ENCODE measurements around the gene A4GALT. TPM values are rescaled to one million over a fixed set of nuclear protein-coding genes. Genes with fewer than 3 reads are reported as not detected.

A4GALT gene
- total and polyA plus RNA-seq, 10 of the 15 experiments (the other 5 are each of a cell fraction or from before 2014, with no cell fraction given) = 0.04 to 3.9 (median 2.3) TPM; not detected in 1

GRCh38 chr22:42752912-42753311, 32.2 kb upstream of the A4GALT start:
- CTCF ChIA-PET = interaction anchor here (0.6 to 1.8 kb wide), 5 partner anchors 12 to 90 kb away, joined by 3 to 7 read pairs (median 3); no protein-coding TSS in a partner anchor
- DNase-seq (ENCODE audit: low read depth, low spot score) = peak; percentile 27
- Histone ChIP-seq H3K4me2 (ENCODE audit: control insufficient read depth, insufficient read depth) (peak overlapping the region; percentile 63), H3K27me3 (replicated peaks in 1 of 2; ENCODE audit: control insufficient read depth in 2 of 2, insufficient read depth in 2 of 2, low read length in 1 of 2) (no peaks in the 10 kb centered on the region), H3K27ac (ENCODE audit: control insufficient read depth, insufficient read depth) (peak overlapping the region; percentile 61), H2AFZ (ENCODE audit: control insufficient read depth, low read depth, low read length) (no peak overlapping the region; the same call in 1 of the 2 replicates), H3K9ac (ENCODE audit: control insufficient read depth, insufficient read depth, low read length) (no peak overlapping the region), H3K79me2 (ENCODE audit: control insufficient read depth, insufficient read depth, low read length) (no peaks in the 10 kb centered on the region), H3K4me1 (ENCODE audit: control insufficient read depth, insufficient read depth, low read length) (peaks cover 22% of the 10 kb centered on the region), H3K36me3 (ENCODE audit: control insufficient read depth in 2 of 2, insufficient read depth in 2 of 2, low read length in 1 of 2) (no peaks in the 10 kb centered on the region), H3K9me3 (replicated peaks; ENCODE audit: control insufficient read depth, insufficient read depth, low read length) (no peaks in the 10 kb centered on the region), H4K20me1 (ENCODE audit: control insufficient read depth, insufficient read depth) (no peaks in the 10 kb centered on the region), H3K4me3 (no peak overlapping the region)
- intact Hi-C loops (cut with micrococcal nuclease; ENCODE audit: unreplicated experiment) (no loop called here), in situ Hi-C loops (cut with MboI) (no loop called here)
- no TSS peak for BruUV-seq (replicated peaks)
- peak; percentile 44 for FAIRE-seq
- POLR2A ChIA-PET = interaction anchor here (0.6 to 4.5 kb wide), 7 partner anchors 8 to 227 kb away, joined by 3 to 26 read pairs (median 6); no protein-coding TSS in a partner anchor
- RAD21 ChIA-PET (ENCODE audit: unreplicated experiment) = interaction anchor here (0.9 to 2.8 kb wide), 9 partner anchors 12 to 1135 kb away, joined by 3 to 24 read pairs (median 4); no protein-coding TSS in a partner anchor
- peak; percentile 80 for ATAC-seq
- WGBS (ENCODE audit: insufficient coverage, insufficient replicate concordance, low lambda C conversion rate, missing lambda C conversion rate) = 5% methylated on average over 7 of the region's 7 CpGs
- SMC1A ChIA-PET (ENCODE audit: uncharacterized antibody, unreplicated experiment) = interaction anchor here (0.6 to 2.4 kb wide), 9 partner anchors 12 to 109 kb away, joined by 3 to 13 read pairs (median 5); no protein-coding TSS in a partner anchor
- TF ChIP-seq ZNF217 (IDR thresholded peaks at IDR 0.05) (no peak), CHD2 (IDR thresholded peaks at IDR 0.05; ENCODE audit: borderline replicate concordance, low read depth, low read length) (no peak), FOXM1 (IDR thresholded peaks at IDR 0.05; ENCODE audit: low read depth, low read length) (no peak), NFIC (IDR thresholded peaks at IDR 0.05; ENCODE audit: low read depth, low read length) (no peak), USF1 (IDR thresholded peaks at IDR 0.05; ENCODE audit: borderline replicate concordance, extremely low read length, insufficient read depth, low read depth, low read length) (no peak), NFXL1 (IDR thresholded peaks at IDR 0.05; ENCODE audit: borderline replicate concordance) (no peak), RELB (IDR thresholded peaks at IDR 0.05; ENCODE audit: low read depth) (peak; percentile 81), GATAD2B (conservative IDR thresholded peaks at IDR 0.05; ENCODE audit: low read depth) (no peak), RAD51 (IDR thresholded peaks at IDR 0.05) (no peak), GABPA (IDR thresholded peaks at IDR 0.05; ENCODE audit: low read depth) (no peak), NR2C1 (IDR thresholded peaks at IDR 0.05) (no peak), RFX5 (IDR thresholded peaks at IDR 0.05; ENCODE audit: low read depth, low read length) (no peak), MYC (IDR thresholded peaks at IDR 0.05; ENCODE audit: insufficient read depth, insufficient read length, insufficient replicate concordance, low read length, severe bottlenecking) (no peak), ATF7 (IDR thresholded peaks at IDR 0.05; ENCODE audit: low read depth) (peak; percentile 49; the same call in 1 of the 2 replicates), ZBED1 (IDR thresholded peaks at IDR 0.05; ENCODE audit: borderline replicate concordance) (no peak), NR2C2 (IDR thresholded peaks at IDR 0.05; ENCODE audit: borderline replicate concordance, control insufficient read depth, insufficient read length, low read depth) (no peak), NBN (IDR thresholded peaks at IDR 0.05) (peak; percentile 49; the same call in 1 of the 2 replicates), NR2F1 (conservative IDR thresholded peaks at IDR 0.05) (peak; percentile 15; the same call in 1 of the 2 replicates), ZNF384 (IDR thresholded peaks at IDR 0.05; ENCODE audit: borderline replicate concordance, low read depth, low read length) (peak; percentile 89), CTCF (IDR thresholded peaks at IDR 0.05 in 2 of 3, conservative IDR thresholded peaks at IDR 0.05 in 1 of 3; ENCODE audit: control insufficient read depth in 2 of 3, extremely low read depth in 1 of 3, insufficient read depth in 1 of 3, low read depth in 3 of 3, low read length in 3 of 3) (no peak), TCF12 (IDR thresholded peaks at IDR 0.05; ENCODE audit: low read depth, low read length) (no peak)
